ENCODE measurements around the gene PALD1.

DNA sequence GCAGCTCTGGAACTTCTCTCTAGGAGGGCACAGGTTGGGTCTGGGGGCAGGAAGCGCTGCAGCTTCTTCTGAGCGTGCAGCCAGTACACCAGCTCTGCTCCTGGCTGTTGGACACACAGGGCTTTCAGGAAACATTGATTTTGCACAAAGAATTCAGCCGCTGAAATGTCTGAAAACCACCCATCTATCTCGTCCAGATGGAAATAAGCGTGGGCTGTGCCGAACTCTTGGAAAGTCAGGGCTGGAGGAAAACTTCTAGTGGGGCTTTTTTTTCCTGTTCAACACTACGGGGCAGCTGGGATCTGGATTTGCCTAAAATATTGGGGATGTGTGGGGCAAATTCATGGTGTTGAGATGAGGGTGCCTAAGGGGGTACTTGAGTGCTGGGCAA, 31.2 kb downstream of the PALD1 start:
- TF ChIP-seq, protein P1, sequence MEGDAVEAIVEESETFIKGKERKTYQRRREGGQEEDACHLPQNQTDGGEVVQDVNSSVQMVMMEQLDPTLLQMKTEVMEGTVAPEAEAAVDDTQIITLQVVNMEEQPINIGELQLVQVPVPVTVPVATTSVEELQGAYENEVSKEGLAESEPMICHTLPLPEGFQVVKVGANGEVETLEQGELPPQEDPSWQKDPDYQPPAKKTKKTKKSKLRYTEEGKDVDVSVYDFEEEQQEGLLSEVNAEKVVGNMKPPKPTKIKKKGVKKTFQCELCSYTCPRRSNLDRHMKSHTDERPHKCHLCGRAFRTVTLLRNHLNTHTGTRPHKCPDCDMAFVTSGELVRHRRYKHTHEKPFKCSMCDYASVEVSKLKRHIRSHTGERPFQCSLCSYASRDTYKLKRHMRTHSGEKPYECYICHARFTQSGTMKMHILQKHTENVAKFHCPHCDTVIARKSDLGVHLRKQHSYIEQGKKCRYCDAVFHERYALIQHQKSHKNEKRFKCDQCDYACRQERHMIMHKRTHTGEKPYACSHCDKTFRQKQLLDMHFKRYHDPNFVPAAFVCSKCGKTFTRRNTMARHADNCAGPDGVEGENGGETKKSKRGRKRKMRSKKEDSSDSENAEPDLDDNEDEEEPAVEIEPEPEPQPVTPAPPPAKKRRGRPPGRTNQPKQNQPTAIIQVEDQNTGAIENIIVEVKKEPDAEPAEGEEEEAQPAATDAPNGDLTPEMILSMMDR (IDR thresholded peaks at IDR 0.05): no peak
- no peak for TF ChIP-seq POLR2AphosphoS5 (IDR thresholded peaks at IDR 0.05)

All from breast epithelium (tissue), 3 donors.